Measurements from ENCODE around the gene VPS54.

The VPS54 gene

DNA sequence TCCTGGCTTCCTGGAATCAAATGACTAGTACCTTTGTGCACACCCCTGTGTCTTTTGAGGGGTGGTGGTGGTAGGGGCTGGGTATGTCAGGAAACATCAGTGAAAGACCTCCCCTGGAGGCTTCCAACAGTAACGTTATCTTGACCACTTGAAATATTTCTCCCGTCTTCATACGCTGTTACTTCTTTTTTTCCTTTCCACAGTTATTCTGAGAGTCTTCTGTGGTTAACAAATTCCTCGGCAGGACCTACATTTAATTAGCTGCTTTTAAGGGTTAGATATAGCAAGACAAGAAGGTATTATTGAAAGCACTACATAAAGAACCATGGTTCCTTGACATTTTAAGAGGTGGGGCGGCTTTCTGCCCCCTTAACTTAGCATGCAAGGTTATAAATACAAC lies 142.9 kb downstream of the VPS54 start:
- Histone ChIP-seq H3K27me3 (ENCODE audit: insufficient read depth, poor library complexity, severe bottlenecking) (no peaks in the 10 kb centered on the region), H3K27ac (replicated peaks) (no peak overlapping the region), H3K4me3 (replicated peaks; ENCODE audit: insufficient read depth, low read length) (no peak overlapping the region)
- no peak for DNase-seq (ENCODE audit: low read depth in 1 of 2, low spot score in 1 of 2)
- TF ChIP-seq, protein P1, sequence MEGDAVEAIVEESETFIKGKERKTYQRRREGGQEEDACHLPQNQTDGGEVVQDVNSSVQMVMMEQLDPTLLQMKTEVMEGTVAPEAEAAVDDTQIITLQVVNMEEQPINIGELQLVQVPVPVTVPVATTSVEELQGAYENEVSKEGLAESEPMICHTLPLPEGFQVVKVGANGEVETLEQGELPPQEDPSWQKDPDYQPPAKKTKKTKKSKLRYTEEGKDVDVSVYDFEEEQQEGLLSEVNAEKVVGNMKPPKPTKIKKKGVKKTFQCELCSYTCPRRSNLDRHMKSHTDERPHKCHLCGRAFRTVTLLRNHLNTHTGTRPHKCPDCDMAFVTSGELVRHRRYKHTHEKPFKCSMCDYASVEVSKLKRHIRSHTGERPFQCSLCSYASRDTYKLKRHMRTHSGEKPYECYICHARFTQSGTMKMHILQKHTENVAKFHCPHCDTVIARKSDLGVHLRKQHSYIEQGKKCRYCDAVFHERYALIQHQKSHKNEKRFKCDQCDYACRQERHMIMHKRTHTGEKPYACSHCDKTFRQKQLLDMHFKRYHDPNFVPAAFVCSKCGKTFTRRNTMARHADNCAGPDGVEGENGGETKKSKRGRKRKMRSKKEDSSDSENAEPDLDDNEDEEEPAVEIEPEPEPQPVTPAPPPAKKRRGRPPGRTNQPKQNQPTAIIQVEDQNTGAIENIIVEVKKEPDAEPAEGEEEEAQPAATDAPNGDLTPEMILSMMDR (IDR thresholded peaks at IDR 0.05; ENCODE audit: insufficient read depth, low read length) = no peak
- TF ChIP-seq GABPA (IDR thresholded peaks at IDR 0.05; ENCODE audit: low read depth) = no peak
- TF ChIP-seq SPI1 (IDR thresholded peaks at IDR 0.05; ENCODE audit: borderline replicate concordance, low read depth) = no peak
- TF ChIP-seq POLR2AphosphoS5 (IDR thresholded peaks at IDR 0.05; ENCODE audit: low read depth) = no peak
- TF ChIP-seq, protein P2, sequence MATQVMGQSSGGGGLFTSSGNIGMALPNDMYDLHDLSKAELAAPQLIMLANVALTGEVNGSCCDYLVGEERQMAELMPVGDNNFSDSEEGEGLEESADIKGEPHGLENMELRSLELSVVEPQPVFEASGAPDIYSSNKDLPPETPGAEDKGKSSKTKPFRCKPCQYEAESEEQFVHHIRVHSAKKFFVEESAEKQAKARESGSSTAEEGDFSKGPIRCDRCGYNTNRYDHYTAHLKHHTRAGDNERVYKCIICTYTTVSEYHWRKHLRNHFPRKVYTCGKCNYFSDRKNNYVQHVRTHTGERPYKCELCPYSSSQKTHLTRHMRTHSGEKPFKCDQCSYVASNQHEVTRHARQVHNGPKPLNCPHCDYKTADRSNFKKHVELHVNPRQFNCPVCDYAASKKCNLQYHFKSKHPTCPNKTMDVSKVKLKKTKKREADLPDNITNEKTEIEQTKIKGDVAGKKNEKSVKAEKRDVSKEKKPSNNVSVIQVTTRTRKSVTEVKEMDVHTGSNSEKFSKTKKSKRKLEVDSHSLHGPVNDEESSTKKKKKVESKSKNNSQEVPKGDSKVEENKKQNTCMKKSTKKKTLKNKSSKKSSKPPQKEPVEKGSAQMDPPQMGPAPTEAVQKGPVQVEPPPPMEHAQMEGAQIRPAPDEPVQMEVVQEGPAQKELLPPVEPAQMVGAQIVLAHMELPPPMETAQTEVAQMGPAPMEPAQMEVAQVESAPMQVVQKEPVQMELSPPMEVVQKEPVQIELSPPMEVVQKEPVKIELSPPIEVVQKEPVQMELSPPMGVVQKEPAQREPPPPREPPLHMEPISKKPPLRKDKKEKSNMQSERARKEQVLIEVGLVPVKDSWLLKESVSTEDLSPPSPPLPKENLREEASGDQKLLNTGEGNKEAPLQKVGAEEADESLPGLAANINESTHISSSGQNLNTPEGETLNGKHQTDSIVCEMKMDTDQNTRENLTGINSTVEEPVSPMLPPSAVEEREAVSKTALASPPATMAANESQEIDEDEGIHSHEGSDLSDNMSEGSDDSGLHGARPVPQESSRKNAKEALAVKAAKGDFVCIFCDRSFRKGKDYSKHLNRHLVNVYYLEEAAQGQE (IDR thresholded peaks at IDR 0.05; ENCODE audit: insufficient replicate concordance, low read depth) = no peak

DNA sequence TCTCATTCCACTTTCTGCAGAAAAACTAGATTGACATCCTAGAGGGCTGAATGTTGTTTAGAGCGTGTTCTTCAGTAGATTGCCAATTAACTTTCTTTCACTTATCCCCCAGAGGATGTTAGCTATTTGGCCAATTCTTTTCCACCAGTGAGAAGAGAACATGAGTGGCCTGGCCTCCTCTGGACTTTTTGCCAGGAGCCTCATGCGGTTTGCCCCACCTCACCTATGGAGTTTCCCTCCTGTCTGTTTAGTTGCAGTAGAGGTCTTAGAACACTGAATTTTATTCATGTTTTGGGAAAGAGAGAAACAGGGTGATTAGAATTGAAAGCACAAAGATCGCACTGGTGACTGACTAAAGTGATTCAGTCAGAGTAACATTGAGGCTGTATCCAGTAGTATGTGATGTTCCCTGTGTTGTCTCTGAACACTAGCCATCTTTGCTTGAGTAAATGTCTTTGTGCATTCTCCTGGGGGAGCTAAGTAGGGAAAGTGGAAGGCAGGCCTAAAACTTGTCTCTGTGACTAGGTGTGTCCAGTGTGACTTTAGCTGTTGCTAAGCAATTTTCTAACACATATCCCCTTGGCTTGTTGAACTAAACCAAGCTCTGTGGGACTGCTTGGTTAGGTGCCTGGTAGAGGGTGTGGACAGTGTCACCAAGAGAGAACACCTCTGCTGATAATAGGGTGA lies 143.5 kb downstream of the VPS54 start:
- H3K4me3 ChIP-seq (replicated peaks; ENCODE audit: insufficient read depth, low read length) = no peak overlapping the region
- H3K27me3 ChIP-seq (ENCODE audit: insufficient read depth, poor library complexity, severe bottlenecking) = no peaks in the 10 kb centered on the region
- H3K27ac ChIP-seq (replicated peaks) = no peak overlapping the region
- TF ChIP-seq GABPA (IDR thresholded peaks at IDR 0.05; ENCODE audit: low read depth) (no peak), POLR2AphosphoS5 (IDR thresholded peaks at IDR 0.05; ENCODE audit: low read depth) (no peak), SPI1 (IDR thresholded peaks at IDR 0.05; ENCODE audit: borderline replicate concordance, low read depth) (no peak)
- TF ChIP-seq, protein P1 (IDR thresholded peaks at IDR 0.05; ENCODE audit: insufficient read depth, low read length) = no peak
- TF ChIP-seq, protein P2 (IDR thresholded peaks at IDR 0.05; ENCODE audit: insufficient replicate concordance, low read depth) = no peak
- DNase-seq (ENCODE audit: low read depth in 1 of 2, low spot score in 1 of 2) = no peak

DNA sequence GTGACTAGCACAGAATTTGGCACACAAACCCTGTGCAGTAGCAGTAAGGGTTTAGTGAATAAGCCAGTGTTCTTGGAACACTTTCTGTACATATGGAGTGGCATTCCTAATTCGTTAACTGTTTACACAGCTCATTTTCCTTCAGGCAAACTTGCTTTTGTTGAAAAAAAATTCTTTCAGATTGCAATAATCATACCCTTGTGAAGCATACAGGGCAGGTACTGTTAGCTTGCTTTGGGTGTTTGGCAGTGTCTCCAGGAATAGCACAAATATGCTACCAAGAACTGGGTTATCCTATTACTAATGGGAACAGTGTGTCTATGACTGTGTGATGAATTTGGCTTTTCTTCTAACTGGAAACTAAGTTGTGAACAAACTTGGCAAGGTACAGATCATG lies 144.1 kb downstream of the VPS54 start:
- DNase-seq (ENCODE audit: low read depth in 1 of 2, low spot score in 1 of 2) = no peak
- Histone ChIP-seq H3K27ac (replicated peaks) (no peak overlapping the region), H3K4me3 (replicated peaks; ENCODE audit: insufficient read depth, low read length) (no peak overlapping the region), H3K27me3 (ENCODE audit: insufficient read depth, poor library complexity, severe bottlenecking) (no peaks in the 10 kb centered on the region)
- TF ChIP-seq, protein P2 (IDR thresholded peaks at IDR 0.05; ENCODE audit: insufficient replicate concordance, low read depth) = no peak
- TF ChIP-seq, protein P1 (IDR thresholded peaks at IDR 0.05; ENCODE audit: insufficient read depth, low read length) = no peak
- TF ChIP-seq POLR2AphosphoS5 (IDR thresholded peaks at IDR 0.05; ENCODE audit: low read depth) (no peak), GABPA (IDR thresholded peaks at IDR 0.05; ENCODE audit: low read depth) (no peak), SPI1 (IDR thresholded peaks at IDR 0.05; ENCODE audit: borderline replicate concordance, low read depth) (no peak)

Data from HL-60 (cell line).